GM23248 (cell line): ENCODE data around the gene XPO6.

ENCODE experiments used
- EZH2 ChIP-seq: fragments of 200-600 bp; sonication (generic); IDR thresholded peaks from 2 replicates; pipeline ENCODE4 v1.6.1; 2018; ENCODE audit warnings: antibody characterized with exemption, mild to moderate bottlenecking; ENCODE audit not compliant: insufficient read depth, poor library complexity, severe bottlenecking
- EZH2phosphoT487 ChIP-seq: fragments of 200-600 bp; sonication (generic); IDR thresholded peaks from 2 replicates; pipeline ENCODE4 v1.6.1; 2018; ENCODE audit warnings: antibody characterized with exemption, moderate library complexity, mild to moderate bottlenecking, low read depth; ENCODE audit not compliant: insufficient read depth

- no peak for TF ChIP-seq EZH2
- TF ChIP-seq EZH2phosphoT487: no peak
Observed at GRCh38 chr16:28218109-28218508, 6.3 kb upstream of the XPO6 start.
